HK-2 (cell line): Measurements from ENCODE around the gene FHIP1A.

Experiments used
- DNase-seq: peaks from one replicate; pipeline ENCODE4 v3.0.0-alpha.2; 2018; ENCODE audit not compliant: unreplicated experiment

FHIP1A gene

GRCh38 chr4:151417766-151418376 lies 8.9 kb downstream of the FHIP1A start:
- peak; percentile 22 for DNase-seq

GRCh38 chr4:151418385-151418784 lies 9.4 kb downstream of the FHIP1A start:
- DNase-seq = peak; percentile 23

- DNase-seq = no peak
Measured at GRCh38 chr4:151418856-151419255, 9.9 kb downstream of the FHIP1A start.

DNA sequence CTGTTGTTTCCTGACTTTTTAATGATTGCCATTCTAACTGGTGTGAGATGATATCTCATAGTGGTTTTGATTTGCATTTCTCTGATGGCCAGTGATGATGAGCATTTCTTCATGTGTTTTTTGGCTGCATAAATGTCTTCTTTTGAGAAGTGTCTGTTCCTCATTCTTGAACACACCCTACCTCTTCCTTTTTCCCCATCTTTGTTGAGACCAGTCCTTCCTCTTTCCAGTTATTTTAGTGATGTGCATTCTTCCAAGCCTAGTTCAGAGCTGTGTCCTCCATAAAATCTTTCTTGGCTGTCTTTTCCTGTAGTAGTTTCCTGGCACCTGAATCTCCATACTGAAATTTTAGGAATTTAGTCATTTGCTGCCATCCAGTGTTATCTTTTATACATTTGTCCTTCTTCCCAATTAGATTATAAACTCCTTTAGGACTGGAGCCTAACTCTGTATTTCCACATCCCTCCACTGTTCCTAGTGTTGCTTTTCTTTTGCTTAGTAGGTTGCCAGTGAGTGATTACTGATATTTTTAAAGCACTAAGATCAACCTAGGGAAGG lies 11.4 kb downstream of the FHIP1A start:
- DNase-seq = no peak

DNA sequence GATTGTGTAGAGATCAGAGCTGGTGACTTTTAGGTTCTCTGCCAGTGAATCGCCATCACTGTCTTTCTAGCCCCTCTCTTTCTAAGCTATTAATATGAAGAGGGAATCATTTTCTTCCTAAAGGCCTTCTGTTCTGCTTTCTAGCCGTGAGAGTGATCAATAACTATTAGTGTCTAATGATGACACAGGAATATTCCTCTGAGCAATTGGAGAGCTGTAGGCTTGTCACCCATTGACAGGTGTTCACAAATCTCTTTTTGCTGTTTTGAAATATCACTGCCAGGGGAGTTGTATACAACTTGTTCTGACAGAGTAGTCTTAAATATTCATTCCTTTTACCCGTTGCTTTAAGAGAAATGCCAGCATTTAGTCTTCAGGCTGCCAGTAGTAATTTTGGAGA lies 13.9 kb downstream of the FHIP1A start:
- DNase-seq = no peak

GRCh38 chr4:151426513-151426912 lies 17.5 kb downstream of the FHIP1A start:
- no peak for DNase-seq

DNA sequence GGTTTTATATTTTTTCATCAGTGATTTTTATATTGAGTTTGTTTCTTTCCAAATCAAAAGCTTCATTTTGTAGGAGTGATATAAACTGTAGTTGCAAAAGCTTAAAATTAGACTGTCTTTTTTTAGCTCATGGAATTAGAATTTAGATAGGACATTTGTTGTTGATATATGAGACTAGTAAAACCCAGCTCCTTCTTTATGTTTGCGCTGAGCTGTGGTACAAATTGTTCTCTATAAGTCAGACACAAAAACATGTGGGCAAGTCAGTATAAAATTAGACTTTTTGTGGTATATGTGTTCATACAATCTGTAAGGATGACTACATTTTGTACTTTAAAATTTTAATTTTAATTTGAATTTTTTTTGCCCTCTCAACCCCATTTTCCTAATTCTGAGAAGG lies 18.3 kb downstream of the FHIP1A start:
- DNase-seq = no peak

DNA sequence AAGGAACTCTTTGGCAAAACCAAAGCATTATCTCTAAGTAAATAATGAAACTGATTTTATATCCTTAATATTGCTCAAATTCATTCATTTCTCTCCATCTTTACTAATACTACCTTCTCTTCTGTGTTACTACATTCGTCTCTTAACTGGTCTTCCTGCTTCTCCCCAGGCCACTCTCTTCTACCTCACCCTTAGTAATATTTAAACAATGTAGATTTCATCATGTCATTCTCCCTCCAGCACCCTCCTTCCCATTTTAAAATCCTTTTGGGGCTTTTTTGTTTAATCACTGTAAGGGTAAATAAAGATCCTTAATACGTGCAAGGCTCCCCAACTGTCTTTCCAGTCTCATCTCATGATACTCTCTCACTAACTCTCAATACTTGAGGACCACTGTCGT lies 19.4 kb downstream of the FHIP1A start:
- DNase-seq = no peak

DNA sequence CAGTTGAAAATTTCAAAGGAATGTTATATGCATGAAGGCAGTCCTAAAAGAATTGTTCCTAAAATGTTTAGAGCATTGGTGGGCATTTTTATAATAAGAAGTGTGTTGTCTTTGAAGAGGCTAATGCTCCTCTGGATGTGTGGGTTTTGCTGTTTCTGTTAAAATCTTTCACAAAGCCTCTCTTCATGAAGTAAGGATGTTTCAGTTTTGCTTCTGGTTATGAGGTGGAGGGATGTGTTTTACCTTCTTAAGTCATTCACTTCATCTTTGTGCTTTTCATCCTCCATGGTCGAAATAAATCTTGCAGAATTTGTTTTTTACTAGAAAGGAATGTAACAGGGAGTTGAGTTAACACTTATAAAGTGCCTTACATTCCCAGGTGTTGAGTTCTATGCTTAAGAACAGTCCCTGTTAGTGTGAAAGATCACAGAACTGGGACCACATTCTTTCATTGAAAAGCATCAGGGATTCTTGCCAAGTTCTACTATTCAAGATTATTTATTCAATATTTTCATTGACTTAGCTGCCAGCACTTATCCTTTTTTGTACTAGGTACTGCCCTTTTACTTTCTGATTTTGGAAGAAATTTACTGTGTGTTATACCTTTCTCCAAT lies 21.1 kb downstream of the FHIP1A start:
- DNase-seq = no peak

- DNase-seq = no peak
Measured at GRCh38 chr4:151430740-151431457, 21.9 kb downstream of the FHIP1A start.

DNA sequence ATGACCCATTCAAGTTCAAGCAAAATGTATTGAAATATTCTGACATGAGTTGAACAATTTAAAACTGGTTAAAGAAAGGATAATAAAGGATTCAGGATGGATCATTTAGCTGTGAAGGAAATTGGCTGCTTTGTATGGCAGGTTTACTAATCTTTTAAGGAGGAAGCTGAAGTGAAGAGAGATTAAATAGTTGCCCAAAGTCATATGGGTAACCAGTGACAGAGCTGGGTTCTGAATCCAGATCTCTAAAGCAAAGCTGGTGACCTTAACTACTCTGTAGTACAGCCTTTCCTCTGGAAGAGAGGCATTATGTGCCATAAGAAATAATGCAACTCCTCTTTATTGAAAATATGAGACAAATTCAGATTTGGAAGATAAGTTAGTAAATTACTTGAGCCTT lies 22.8 kb downstream of the FHIP1A start:
- DNase-seq = no peak

DNA sequence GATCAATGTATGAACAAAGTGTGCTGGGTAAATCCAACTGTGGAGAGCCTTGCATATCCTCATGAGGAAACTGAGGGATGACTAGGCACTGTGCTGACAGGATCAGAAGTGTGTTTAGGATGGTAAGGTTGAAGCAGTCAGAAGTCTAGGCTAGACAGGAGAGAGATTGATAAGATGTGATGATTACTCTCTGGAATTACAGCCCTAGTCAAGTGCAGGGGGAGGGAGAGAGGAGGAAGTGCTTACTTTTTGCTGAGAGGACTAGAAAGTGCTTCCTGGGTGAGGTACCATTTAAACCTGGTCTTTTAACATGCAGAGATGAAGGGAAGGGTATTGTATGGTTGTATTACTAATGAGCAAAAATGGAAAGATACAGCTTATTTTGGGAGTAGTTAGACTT lies 23.7 kb downstream of the FHIP1A start:
- no peak for DNase-seq

DNA sequence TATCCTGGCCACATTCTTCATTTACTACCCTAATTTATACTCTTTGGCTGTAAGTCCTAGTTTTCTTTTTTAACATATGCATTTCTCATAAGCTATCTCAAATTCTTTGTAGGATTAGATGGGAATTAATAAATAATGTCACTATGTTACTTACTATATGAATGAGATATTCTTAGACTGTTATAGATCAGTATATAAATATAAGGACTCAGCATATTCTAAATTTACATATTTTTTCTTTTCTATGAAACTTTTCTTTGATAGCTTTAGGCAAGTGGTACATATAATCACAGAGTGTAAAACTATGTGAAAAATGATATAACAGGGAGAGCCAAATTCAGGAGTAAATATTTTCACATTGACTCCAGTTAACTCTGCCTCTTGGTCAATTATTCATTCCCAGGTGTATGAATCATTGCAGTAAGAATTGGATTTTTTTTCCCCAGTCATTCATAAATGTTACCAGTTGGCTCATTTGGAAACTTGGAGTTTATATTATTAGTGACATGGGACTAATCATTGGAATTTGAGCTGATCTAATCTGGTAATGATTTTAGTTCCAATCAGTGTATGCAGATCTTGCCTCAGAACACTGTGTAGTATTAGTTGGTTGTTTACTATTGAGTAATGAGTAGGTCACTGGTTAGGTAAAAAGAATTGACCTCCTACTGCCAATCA lies 25.3 kb downstream of the FHIP1A start:
- no peak for DNase-seq

- DNase-seq = no peak
Measured at GRCh38 chr4:151436093-151436518, 27.1 kb downstream of the FHIP1A start.

DNA sequence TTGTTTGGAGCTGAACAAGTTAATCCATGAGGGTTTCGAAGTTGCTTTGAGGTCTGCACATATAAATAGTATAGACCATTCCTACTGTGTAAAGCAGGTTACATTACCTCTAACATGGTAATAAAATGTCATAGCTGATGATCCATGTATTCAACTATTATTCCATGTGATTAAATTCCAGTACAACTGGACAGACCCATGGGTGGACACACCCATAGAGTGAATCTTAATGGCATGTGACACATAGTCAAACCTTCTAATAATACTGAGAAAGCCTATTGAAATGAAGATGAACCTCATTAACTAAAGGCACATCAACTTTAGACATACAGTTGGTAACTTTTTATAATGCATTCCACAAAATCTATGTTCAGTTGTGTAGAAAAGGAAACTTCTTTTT lies 28.5 kb downstream of the FHIP1A start:
- no peak for DNase-seq

DNA sequence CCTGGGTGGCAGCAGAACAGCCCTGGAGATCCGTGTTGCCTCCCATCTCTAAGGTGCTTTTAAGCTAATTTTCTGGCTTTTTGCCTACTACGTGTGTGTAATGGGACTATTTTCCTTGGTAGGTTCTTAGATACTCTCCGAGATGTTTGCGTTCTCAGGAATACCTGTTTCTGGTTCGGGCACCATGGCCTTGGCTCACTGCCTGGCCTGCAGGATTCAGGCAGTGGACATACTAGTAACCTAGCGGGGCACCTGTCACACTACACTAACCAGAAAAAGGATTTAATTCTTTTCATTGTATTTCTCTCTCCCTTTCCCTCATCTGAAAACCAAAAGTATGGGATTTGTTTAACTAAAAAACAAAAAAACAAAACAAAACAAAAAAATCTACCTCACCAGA lies 29.2 kb downstream of the FHIP1A start:
- no peak for DNase-seq

DNA sequence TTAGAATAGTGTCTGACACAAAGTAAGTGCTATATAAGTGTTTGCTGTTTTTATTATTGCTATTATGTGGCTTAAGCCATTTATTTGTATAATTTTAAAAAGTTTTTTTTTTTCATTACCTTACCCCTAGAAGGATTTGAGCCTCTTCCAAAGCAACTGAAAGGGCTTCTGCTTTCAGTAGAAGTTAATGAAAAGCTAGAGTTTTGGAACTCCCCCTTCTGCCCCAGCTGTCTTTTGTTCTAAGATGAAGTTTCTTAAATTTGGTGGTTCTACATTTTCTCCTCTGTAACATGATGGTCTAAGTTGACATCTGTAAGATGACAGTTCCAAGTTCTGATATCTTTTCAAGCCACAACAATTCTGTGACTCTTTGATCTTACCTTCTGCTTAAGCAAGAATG lies 30.3 kb downstream of the FHIP1A start:
- no peak for DNase-seq

DNA sequence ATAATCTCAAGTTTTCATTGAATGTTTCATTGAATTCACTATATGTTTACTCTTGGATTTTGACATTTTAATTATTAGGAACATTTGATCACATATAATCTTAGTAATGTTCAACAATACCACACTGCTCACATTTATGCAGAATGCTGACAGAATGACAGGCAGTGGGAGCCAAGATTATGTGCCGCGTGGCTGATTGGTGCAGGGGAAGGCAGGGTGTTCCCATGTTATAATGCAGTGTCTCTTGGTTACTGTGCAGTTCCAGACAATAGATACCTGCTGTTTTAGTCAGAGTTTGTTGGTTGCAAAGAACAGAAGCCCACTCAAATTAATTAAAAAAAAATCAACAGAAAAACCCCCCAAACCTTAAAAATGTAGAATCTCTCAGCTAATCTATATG lies 33.0 kb downstream of the FHIP1A start:
- DNase-seq = no peak

- DNase-seq = no peak
Measured at GRCh38 chr4:151443247-151443646, 34.3 kb downstream of the FHIP1A start.

GRCh38 chr4:151443752-151444151 lies 34.8 kb downstream of the FHIP1A start:
- DNase-seq = no peak

GRCh38 chr4:151446208-151446607 lies 37.2 kb downstream of the FHIP1A start:
- DNase-seq = no peak

DNA sequence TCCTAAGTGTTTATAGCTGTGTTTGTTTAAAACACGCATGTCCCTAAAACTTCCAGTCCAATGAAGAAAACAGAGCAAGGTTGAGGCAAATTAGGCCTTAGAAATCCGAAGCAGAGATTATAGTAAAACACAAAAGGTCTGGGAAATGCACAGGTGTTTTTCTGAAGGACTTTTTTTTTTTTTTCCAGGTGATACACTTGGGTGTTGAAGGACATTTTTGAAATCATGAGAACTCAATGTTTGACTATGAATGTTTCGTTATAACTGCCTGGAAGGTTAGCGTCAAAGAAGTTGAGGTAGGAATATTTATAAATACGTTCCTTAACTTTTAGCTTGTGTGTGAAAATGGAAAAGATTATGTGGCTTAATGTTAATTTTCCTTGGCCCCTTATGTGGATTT lies 45.5 kb downstream of the FHIP1A start:
- no peak for DNase-seq
